GM12878 (cell line): ENCODE measurements around the gene TRMU. TPM values are rescaled to one million over a fixed set of nuclear protein-coding genes. Genes with fewer than 3 reads are reported as not detected.

Source experiments
- CBX5 ChIP-seq: sonication (generic); IDR thresholded peaks from 2 replicates; pipeline ENCODE4 v1.6.1; 2016; ENCODE audit warnings: low read depth, moderate library complexity, mild to moderate bottlenecking, inconsistent platforms
- E2F4 ChIP-seq: IDR thresholded peaks from 2 replicates; pipeline ENCODE4 v1.6.1; 2012; ENCODE audit warnings: low read depth, low read length, improper control_type of control experiment
- E4F1 ChIP-seq: fragments of 450-650 bp; IDR thresholded peaks from 2 replicates; pipeline ENCODE4 v1.6.1; 2018; ENCODE audit warnings: borderline replicate concordance, mild to moderate bottlenecking; ENCODE audit not compliant: partially characterized antibody
- IRF4 ChIP-seq: IDR thresholded peaks from 2 replicates; pipeline ENCODE4 v1.6.1; 2011; ENCODE audit warnings: low read depth, low read length
- MYB ChIP-seq: fragments of 150-350 bp; IDR thresholded peaks from 2 replicates; pipeline ENCODE4 v1.6.1; 2014; ENCODE audit warnings: mild to moderate bottlenecking, low read depth, low read length, borderline replicate concordance
- PBX3 ChIP-seq: IDR thresholded peaks from 2 replicates; pipeline ENCODE4 v1.6.1; 2011; ENCODE audit warnings: mild to moderate bottlenecking, low read depth, low read length, moderate library complexity; ENCODE audit not compliant: insufficient replicate concordance
- PRDM15 ChIP-seq: fragments of 450-650 bp; formaldehyde crosslinking; IDR thresholded peaks from 2 replicates; pipeline ENCODE4 v1.4.0; 2020; ENCODE audit warnings: mild to moderate bottlenecking, moderate library complexity
- ZNF592 ChIP-seq: fragments of 450-650 bp; IDR thresholded peaks from 2 replicates; pipeline ENCODE4 v1.6.1; 2017; ENCODE audit warnings: mild to moderate bottlenecking, moderate library complexity
- ZNF622 ChIP-seq: fragments of 450-650 bp; IDR thresholded peaks from 2 replicates; pipeline ENCODE4 v1.6.1; 2017; ENCODE audit warnings: mild to moderate bottlenecking, inconsistent platforms
- polyA plus RNA-seq, 11 experiments: library from polyadenylated mRNA; depleted of rRNA in 4 of 11; unstranded in 6 of 11; stranded (reverse) in 5 of 11; fragments of >200 nt; fragmentation: Nextera tagmentation in 4 of 11; fragmentation: Illumina TruSeq in 1 of 11; extraction: Ambion mirVana in 4 of 11; extraction: Trizol in 1 of 11; gene quantifications; 1 replicate in 1 of 11; 2 replicates in 10 of 11; pipeline versions ENCODE4 v1.2.1 to v1.2.3, GENCODE V29; 2011 to 2016; ENCODE audit warnings: inconsistent platforms in 2 of 11, missing spikeins in 2 of 11, low read depth in 1 of 11
- total RNA-seq, 4 experiments: library from RNA; depleted of rRNA in 3 of 4; stranded (reverse); fragments of >200 nt in 3 of 4; fragmentation: Illumina TruSeq in 1 of 4; extraction: Trizol in 1 of 4; gene quantifications; 2 replicates each; pipeline versions ENCODE4 v1.2.1 to v1.2.3, GENCODE V29; 2013 to 2021

Gene TRMU
- total and polyA plus RNA-seq, 10 of the 15 experiments (the other 5 are each of a cell fraction or from before 2014, with no cell fraction given) = 3.5 to 57.0 (median 44.0) TPM

- TF ChIP-seq PRDM15 (no peak), ZNF592 (no peak), E4F1 (peak; percentile 87), MYB (no peak), E2F4 (peak; percentile 99), ZNF622 (no peak), CBX5 (no peak), IRF4 (no peak), PBX3 (no peak)
Measured at GRCh38 chr22:46296257-46297150, 39.0 kb upstream of the TRMU start, which contains the start of gene GTSE1 (continued).
